Measurements from ENCODE around the gene ERICH6.

Gene ERICH6

DNA sequence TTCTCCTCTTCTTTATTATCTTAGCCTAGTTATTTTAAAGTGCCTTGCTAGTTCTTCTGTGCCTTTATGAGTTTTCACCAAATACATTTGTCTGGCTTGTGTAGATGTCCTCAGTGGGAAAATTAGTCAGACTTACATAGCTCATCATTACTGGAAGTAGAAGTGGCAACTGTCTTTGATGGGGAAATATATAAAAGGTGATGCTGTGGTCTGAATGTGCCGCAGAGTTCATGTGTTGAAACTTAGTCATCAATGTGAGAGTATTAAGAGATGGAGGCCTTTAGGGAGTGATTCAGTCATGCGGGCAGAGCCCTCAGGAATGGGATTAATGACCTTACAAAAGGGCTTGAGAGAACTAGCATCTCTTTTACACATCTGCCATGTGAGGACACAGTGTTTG is 6.4 kb upstream of the ERICH6 start:
- DNase-seq (ENCODE audit: low read depth): no peak
- no peak overlapping the region for H3K4me3 ChIP-seq (ENCODE audit: low read depth, low read length)
- TF ChIP-seq, protein P1, sequence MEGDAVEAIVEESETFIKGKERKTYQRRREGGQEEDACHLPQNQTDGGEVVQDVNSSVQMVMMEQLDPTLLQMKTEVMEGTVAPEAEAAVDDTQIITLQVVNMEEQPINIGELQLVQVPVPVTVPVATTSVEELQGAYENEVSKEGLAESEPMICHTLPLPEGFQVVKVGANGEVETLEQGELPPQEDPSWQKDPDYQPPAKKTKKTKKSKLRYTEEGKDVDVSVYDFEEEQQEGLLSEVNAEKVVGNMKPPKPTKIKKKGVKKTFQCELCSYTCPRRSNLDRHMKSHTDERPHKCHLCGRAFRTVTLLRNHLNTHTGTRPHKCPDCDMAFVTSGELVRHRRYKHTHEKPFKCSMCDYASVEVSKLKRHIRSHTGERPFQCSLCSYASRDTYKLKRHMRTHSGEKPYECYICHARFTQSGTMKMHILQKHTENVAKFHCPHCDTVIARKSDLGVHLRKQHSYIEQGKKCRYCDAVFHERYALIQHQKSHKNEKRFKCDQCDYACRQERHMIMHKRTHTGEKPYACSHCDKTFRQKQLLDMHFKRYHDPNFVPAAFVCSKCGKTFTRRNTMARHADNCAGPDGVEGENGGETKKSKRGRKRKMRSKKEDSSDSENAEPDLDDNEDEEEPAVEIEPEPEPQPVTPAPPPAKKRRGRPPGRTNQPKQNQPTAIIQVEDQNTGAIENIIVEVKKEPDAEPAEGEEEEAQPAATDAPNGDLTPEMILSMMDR (conservative IDR thresholded peaks at IDR 0.05; ENCODE audit: low read depth, low read length): no peak

DNA sequence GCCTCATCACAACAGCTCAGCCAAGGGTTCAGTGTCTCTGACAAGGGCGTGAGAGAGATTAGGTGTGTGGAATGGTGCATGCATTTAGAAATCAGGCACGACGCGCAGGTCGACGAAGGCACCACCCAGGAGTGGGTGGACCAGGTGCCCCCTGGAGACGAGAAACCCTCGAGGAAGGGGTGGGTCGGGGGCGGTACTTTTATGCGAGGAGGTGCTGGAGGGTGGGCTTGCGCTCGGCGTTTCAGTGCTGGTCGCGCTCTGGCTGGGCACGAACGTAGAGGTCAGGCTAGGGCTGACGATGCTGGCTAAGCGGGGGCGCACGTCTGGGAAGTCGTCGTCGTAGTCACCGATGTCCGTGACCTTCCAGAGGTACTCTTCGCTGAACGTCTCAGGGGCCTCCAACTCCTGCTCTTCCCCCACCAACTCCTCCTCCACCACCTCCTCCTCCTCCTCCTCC is 393 bp downstream of the ERICH6 start:
- TF ChIP-seq, protein P1 (conservative IDR thresholded peaks at IDR 0.05; ENCODE audit: low read depth, low read length): no peak
- DNase-seq (ENCODE audit: low read depth): peak; percentile 26
- H3K4me3 ChIP-seq (ENCODE audit: low read depth, low read length): peak overlapping the region; percentile 81

DNA sequence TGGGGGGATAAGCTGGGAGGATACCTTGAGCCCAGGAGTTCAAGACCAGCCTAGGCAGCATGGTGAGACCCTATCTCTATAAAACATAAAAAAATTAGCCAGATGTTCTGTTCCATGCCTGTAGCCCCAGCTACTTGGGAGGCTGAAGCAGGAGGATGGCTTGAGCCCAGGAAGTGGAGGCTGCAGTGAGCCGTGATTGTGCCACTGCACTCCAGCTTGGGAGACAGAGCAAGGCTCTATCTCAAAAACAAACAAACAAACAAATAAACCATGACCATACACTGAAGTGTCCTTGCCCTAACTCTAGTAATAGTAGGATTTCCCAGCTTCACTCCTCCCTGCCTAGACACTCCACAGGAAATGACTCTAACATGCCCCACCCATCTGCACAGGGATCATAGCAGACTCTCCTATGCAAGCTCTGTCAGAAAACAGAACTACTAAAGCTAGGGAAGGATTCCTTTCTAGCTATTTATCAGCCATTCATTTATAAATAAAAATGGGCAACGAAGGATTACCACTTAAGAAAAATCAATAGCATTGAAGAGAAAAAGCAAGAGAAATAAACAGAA is 4.6 kb downstream of the ERICH6 start:
- peak; percentile 66 for DNase-seq (ENCODE audit: low read depth)
- no peak overlapping the region for H3K4me3 ChIP-seq (ENCODE audit: low read depth, low read length)
- TF ChIP-seq, protein P1 (conservative IDR thresholded peaks at IDR 0.05; ENCODE audit: low read depth, low read length): no peak

DNA sequence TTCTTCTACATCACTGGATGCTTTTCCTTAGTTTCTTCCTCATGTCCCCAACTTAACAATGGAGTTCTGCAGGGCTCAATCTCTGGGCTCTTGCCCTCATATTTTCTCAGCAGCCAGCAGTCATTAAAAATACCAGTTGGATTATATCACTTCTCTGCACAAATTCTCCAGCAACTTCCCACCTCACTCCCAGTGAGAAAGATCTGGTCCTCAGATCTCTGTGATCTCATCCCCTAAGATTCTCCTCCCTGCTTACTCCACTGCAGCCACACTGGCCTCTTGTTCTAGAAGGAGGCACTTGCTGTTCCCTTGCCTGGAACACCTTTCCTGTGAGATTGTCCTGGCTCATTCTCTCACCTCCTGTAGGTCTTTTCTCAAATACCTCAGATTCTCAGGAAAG is 6.1 kb downstream of the ERICH6 start:
- peak; percentile 9 for DNase-seq (ENCODE audit: low read depth)
- no peak overlapping the region for H3K4me3 ChIP-seq (ENCODE audit: low read depth, low read length)
- TF ChIP-seq, protein P1 (conservative IDR thresholded peaks at IDR 0.05; ENCODE audit: low read depth, low read length): no peak

DNA sequence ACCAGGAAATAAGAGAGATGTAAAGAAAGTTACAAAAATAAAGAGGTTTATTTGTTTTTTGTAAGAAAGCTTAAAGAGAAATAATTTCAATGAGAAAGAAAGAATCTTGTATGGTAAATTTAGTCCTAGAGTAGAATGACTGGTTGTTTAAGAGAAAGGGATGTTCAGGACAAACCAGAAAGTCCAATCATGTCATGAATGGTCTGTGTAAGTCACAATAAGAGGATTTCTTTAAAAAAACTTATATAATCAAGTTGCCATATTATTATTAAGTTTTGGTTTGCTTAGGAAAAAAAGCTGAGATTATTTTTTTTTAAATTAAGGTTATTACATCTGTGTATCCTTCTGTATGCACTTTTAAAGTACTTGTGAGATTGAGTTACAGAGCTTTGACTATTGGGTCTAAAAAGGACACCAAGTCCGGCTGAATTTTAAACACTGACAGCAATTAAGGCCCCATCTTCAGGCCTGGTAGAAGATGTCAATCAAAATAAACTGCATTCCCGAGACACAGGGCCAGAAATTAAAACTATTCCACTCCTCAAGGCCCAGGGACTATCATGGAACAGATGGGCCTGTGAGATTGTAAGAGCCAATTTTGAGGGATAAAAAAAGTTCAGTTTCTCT is 12.2 kb downstream of the ERICH6 start:
- no peak overlapping the region for H3K4me3 ChIP-seq (ENCODE audit: low read depth, low read length)
- no peak for DNase-seq (ENCODE audit: low read depth)

DNA sequence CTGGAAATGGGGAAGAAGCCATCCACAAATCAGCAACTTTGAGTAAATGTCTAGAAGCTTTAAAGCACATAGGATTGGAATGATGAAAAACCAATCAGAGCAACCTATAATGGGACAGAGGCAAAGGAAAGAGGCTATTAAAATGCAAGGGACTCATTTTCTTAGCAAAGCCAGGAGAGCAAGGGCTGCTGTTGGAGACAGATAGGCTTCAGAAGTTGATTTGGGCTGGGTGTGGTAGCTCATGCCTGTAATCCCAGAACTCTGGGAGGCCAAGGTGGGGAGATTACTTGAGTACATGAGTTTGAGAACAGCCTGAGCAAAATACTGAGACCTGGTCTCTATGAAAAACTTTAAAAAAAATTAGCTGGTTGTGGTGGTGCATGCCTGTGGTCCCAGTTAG is 16.1 kb downstream of the ERICH6 start:
- no peak for DNase-seq (ENCODE audit: low read depth)
- TF ChIP-seq, protein P1 (conservative IDR thresholded peaks at IDR 0.05; ENCODE audit: low read depth, low read length): no peak
- no peak overlapping the region for H3K4me3 ChIP-seq (ENCODE audit: low read depth, low read length)

More for the DNA sequence above, 12.2 kb downstream of the ERICH6 start:
- TF ChIP-seq, protein P1 (conservative IDR thresholded peaks at IDR 0.05; ENCODE audit: low read depth, low read length): no peak

DNA sequence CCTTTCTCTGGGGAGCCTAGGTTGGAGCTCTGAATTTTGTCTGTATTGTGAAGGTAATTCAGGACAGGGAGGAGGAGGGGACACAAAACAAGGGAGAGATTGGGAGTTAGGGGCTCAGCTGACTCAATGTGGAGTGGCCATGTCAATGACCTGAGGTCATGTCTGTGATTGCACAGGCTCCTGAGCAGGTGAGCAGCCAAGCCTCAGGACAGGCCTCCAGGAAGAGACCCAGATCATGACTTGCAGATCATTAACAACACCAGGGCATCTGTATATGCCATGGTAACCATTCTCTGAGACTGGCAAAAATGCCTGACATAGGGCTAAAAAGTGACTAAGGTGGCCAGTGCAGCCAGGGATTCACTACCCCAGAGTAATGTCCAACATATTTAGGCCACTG is 20.9 kb downstream of the ERICH6 start:
- no peak for DNase-seq (ENCODE audit: low read depth)
- TF ChIP-seq, protein P1 (conservative IDR thresholded peaks at IDR 0.05; ENCODE audit: low read depth, low read length): no peak

More for the DNA sequence above, 20.9 kb downstream of the ERICH6 start:
- no peak overlapping the region for H3K4me3 ChIP-seq (ENCODE audit: low read depth, low read length)
